ENCODE measurements around the gene PTPN11.

The PTPN11 gene

GRCh38 chr12:112555621-112556233 lies 137.0 kb downstream of the PTPN11 start:
- no peaks in the 10 kb centered on the region for H3K9me3 ChIP-seq (ENCODE audit: control insufficient read depth, low read length)
- WGBS, 2 experiments = 90% methylated on average over 9 of the region's 9 CpGs
- no peaks in the 10 kb centered on the region for H3K4me1 ChIP-seq (ENCODE audit: control insufficient read depth, insufficient read depth, low read length)
- H3K4me3 ChIP-seq (ENCODE audit: insufficient read depth, low read depth, low read length) = no peak overlapping the region
- H3K36me3 ChIP-seq (ENCODE audit: control insufficient read depth, insufficient read depth, low read length) = no peaks in the 10 kb centered on the region
- no peaks in the 10 kb centered on the region for H3K27me3 ChIP-seq (ENCODE audit: control insufficient read depth, insufficient read depth, low read length, poor library complexity, severe bottlenecking)
- H3K27ac ChIP-seq (ENCODE audit: insufficient read depth, low read depth, low read length, poor library complexity, severe bottlenecking) = no peak overlapping the region

- Histone ChIP-seq H3K27ac (ENCODE audit: insufficient read depth, low read depth, low read length, poor library complexity, severe bottlenecking) (no peak overlapping the region), H3K4me1 (ENCODE audit: control insufficient read depth, insufficient read depth, low read length) (no peaks in the 10 kb centered on the region), H3K9me3 (ENCODE audit: control insufficient read depth, low read length) (no peaks in the 10 kb centered on the region), H3K27me3 (ENCODE audit: control insufficient read depth, insufficient read depth, low read length, poor library complexity, severe bottlenecking) (no peaks in the 10 kb centered on the region), H3K36me3 (ENCODE audit: control insufficient read depth, insufficient read depth, low read length) (no peaks in the 10 kb centered on the region), H3K4me3 (ENCODE audit: insufficient read depth, low read depth, low read length) (no peak overlapping the region)
- WGBS, 2 experiments = 62 to 78% methylated on average over 5 to 6 of the region's 7 CpGs
Observed at GRCh38 chr12:112557951-112558630, 139.3 kb downstream of the PTPN11 start.

Data from ectodermal cell (in vitro differentiated cells).